Activated T-helper 2 cell treated with anti-CD3 and anti-CD28 coated beads, Interferon-gamma antibody, Interleukin-2, Interleukin-4, amounts not matched to agents 10 μg/mL and 5 μg/mL and 100 μg/mL, durations not matched to agents 14 hours and 24 hours and 36 hours (primary cell): ENCODE data around the gene SPDL1. TPM values are rescaled to one million over a fixed set of nuclear protein-coding genes. Genes with fewer than 3 reads are reported as not detected.
A peak's percentile ranks its signal among the peaks of the same experiment; 100 is the strongest.
"Not testable (repeated sequence)": the region's sequence is repeated elsewhere in the genome, so short reads cannot be mapped to it uniquely, and the experiment has no call there.

ENCODE experiments used
- DNase-seq: peaks from one replicate; pipeline ENCODE4 v3.0.0; 2021; ENCODE audit warnings: low spot score
- H3K27ac Mint-ChIP-seq: one replicate; pipeline ENCODE4 v1.8.0; 2021; ENCODE audit warnings: mixed read lengths
- H3K27me3 Mint-ChIP-seq: one replicate; pipeline ENCODE4 v1.8.0; 2021; ENCODE audit warnings: low read depth, mixed read lengths
- H3K36me3 Mint-ChIP-seq: one replicate; pipeline ENCODE4 v1.8.0; 2021; ENCODE audit warnings: low read depth, mixed read lengths
- H3K4me1 Mint-ChIP-seq: one replicate; pipeline ENCODE4 v1.8.0; 2021; ENCODE audit warnings: low read depth, mixed read lengths
- H3K4me3 Mint-ChIP-seq: one replicate; pipeline ENCODE4 v1.8.0; 2021; ENCODE audit warnings: low read depth, mild to moderate bottlenecking, moderate library complexity, mixed read lengths
- H3K9me3 Mint-ChIP-seq: one replicate; pipeline ENCODE4 v1.8.0; 2021; ENCODE audit warnings: mixed read lengths
- intact Hi-C: fragments of 100-400 bp; cut with micrococcal nuclease; formaldehyde crosslinking; loops from one replicate; pipeline ENCODE4 v1.15.1; 2023
- total RNA-seq: library from RNA; stranded (reverse); gene quantifications from 2 replicates; pipeline ENCODE4 v1.2.3, GENCODE V29; 2022

Gene SPDL1
- total RNA-seq, 1 donor from 2014 or later: 35.1 TPM

DNA sequence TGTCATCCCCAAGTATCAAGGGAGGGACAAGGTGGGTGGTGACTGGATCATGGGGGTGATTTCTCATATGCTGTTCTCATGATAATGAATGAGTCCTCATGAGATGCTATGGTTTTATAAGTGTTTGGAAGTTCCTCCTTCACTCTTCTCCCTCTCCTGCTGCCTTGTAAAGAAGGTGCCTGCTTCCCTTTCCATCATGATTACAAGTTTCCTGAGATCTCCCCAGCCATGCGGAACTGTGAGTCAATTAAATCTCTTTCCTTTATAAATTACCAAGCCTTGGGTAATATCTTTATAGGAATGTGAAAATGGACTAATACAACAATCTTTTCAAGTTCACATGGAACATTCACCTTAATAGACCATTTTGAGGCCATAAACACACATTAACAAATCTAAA is 32.0 kb downstream of the SPDL1 start:
- H3K27ac Mint-ChIP-seq: no peak overlapping the region
- intact Hi-C loops: no loop called here
- H3K36me3 Mint-ChIP-seq: no peaks in the 10 kb centered on the region
- H3K9me3 Mint-ChIP-seq: peaks cover 12% of the 10 kb centered on the region
- no peak for DNase-seq
- peaks cover 50% of the 10 kb centered on the region for H3K27me3 Mint-ChIP-seq
- no peak overlapping the region for H3K4me3 Mint-ChIP-seq
- no peaks in the 10 kb centered on the region for H3K4me1 Mint-ChIP-seq

DNA sequence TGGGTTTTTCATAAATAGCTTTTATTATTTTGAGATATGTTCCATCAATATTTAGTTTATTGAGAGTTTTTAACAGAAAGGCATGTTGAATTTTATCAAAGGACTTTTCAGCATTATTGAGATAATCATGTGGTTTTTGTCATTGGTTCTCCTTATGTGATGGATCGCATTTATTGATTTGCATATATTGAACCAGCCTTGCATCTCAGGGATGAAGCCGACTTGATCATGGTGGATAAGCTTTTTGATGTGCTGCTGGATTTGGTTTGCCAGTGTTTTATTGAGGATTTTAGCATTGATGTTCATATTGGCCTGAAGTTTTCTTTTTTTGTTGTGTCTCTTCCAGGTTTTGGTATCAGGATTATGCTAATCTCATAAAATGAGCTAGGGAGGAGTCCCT is 40.7 kb downstream of the SPDL1 start:
- H3K4me1 Mint-ChIP-seq, H3K4me3 Mint-ChIP-seq, H3K36me3 Mint-ChIP-seq, intact Hi-C loops, H3K27ac Mint-ChIP-seq, DNase-seq: not testable (repeated sequence)
- H3K27me3 Mint-ChIP-seq: peaks cover 28% of the 10 kb centered on the region
- peaks cover 19% of the 10 kb centered on the region for H3K9me3 Mint-ChIP-seq

GRCh38 chr5:169626779-169627178 is 43.2 kb downstream of the SPDL1 start:
- Mint-ChIP-seq H3K27me3 (peaks cover 17% of the 10 kb centered on the region), H3K9me3 (peaks cover 19% of the 10 kb centered on the region), H3K27ac (no peak overlapping the region), H3K4me1 (peaks cover 11% of the 10 kb centered on the region), H3K4me3 (no peak overlapping the region), H3K36me3 (no peaks in the 10 kb centered on the region)
- no peak for DNase-seq
- intact Hi-C loops: no loop called here

- no peak for DNase-seq
- intact Hi-C loops: no loop called here
- peaks cover 19% of the 10 kb centered on the region for H3K9me3 Mint-ChIP-seq
- no peak overlapping the region for H3K4me3 Mint-ChIP-seq
- H3K27me3 Mint-ChIP-seq: peaks cover 16% of the 10 kb centered on the region
- H3K36me3 Mint-ChIP-seq: no peaks in the 10 kb centered on the region
- H3K27ac Mint-ChIP-seq: no peak overlapping the region
- H3K4me1 Mint-ChIP-seq: peaks cover 11% of the 10 kb centered on the region
Measured at GRCh38 chr5:169627551-169627950, 44.0 kb downstream of the SPDL1 start.

DNA sequence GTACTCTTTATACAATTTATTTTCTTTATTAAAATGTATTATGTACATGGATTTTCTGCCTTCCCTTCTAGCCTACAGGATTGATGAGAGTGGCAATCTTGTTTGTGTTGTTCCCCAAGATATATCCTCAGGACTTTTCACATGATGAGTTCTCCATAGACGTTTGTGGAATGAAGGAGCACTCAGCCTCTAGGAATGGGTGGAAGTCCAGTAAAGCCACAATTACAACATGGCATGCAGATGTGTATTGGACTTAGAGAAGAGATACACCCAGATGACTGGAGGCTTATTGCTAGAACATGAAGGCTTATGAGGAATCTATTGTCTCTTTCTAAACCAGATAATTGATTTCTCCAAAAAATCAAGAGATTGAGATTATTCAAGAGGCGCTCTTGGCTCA is 45.3 kb downstream of the SPDL1 start:
- intact Hi-C loops: no loop called here
- peaks cover 11% of the 10 kb centered on the region for H3K27me3 Mint-ChIP-seq
- peaks cover 9% of the 10 kb centered on the region for H3K4me1 Mint-ChIP-seq
- no peak overlapping the region for H3K4me3 Mint-ChIP-seq
- no peak overlapping the region for H3K27ac Mint-ChIP-seq
- DNase-seq: no peak
- peaks cover 14% of the 10 kb centered on the region for H3K9me3 Mint-ChIP-seq
- H3K36me3 Mint-ChIP-seq: peaks cover under 1% of the 10 kb centered on the region

GRCh38 chr5:169629847-169630548 is 46.4 kb downstream of the SPDL1 start:
- intact Hi-C loops: no loop called here
- Mint-ChIP-seq H3K9me3 (peaks cover 13% of the 10 kb centered on the region), H3K36me3 (peaks cover 7% of the 10 kb centered on the region), H3K27me3 (peaks cover 8% of the 10 kb centered on the region), H3K27ac (peak overlapping the region; percentile 46), H3K4me3 (no peak overlapping the region), H3K4me1 (peaks cover 7% of the 10 kb centered on the region)
- DNase-seq: no peak

GRCh38 chr5:169631360-169631759 is 47.8 kb downstream of the SPDL1 start:
- DNase-seq: no peak
- no peak overlapping the region for H3K4me3 Mint-ChIP-seq
- H3K36me3 Mint-ChIP-seq: peaks cover 7% of the 10 kb centered on the region
- H3K9me3 Mint-ChIP-seq: peaks cover 11% of the 10 kb centered on the region
- intact Hi-C loops: no loop called here
- peaks cover 2% of the 10 kb centered on the region for H3K27me3 Mint-ChIP-seq
- peaks cover 7% of the 10 kb centered on the region for H3K4me1 Mint-ChIP-seq
- H3K27ac Mint-ChIP-seq: no peak overlapping the region

- Mint-ChIP-seq H3K9me3 (peaks cover 11% of the 10 kb centered on the region), H3K4me1 (peaks cover 13% of the 10 kb centered on the region), H3K27me3 (peaks cover 2% of the 10 kb centered on the region), H3K27ac (no peak overlapping the region), H3K4me3 (no peak overlapping the region), H3K36me3 (peaks cover 9% of the 10 kb centered on the region)
- intact Hi-C loops: no loop called here
- DNase-seq: no peak
Measured at GRCh38 chr5:169632946-169633345, 49.4 kb downstream of the SPDL1 start.

DNA sequence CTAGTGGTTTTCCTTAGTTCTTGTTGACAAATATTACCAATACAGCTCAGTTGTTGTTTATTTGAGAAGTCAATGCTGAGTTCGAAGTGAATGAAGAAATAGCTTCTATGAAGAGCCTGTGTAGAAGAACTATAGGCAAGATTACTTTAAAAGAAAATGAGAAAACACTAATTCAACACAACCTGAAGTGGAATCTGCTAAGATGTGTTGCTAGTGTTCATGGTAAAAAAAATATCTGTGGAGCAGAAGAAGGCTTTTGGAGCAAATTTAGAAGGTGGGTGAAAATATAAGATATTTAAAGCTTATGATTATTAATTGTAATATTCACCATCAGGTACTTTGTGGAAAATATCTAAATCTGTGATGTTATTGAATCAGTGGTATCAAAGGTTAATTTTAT is 51.0 kb downstream of the SPDL1 start:
- Mint-ChIP-seq H3K4me1 (peaks cover 28% of the 10 kb centered on the region), H3K9me3 (peaks cover 28% of the 10 kb centered on the region), H3K4me3 (no peak overlapping the region), H3K27ac (no peak overlapping the region), H3K36me3 (peaks cover 25% of the 10 kb centered on the region), H3K27me3 (peaks cover 2% of the 10 kb centered on the region)
- intact Hi-C loops: loop anchor here (5.0 kb wide), 1 partner anchor 38 kb away; no protein-coding TSS in a partner anchor
- no peak for DNase-seq

GRCh38 chr5:169635936-169636335 is 52.4 kb downstream of the SPDL1 start:
- no peak for DNase-seq
- H3K27ac Mint-ChIP-seq: no peak overlapping the region
- intact Hi-C loops: loop anchor here (5.0 kb wide), 1 partner anchor 36 kb away; no protein-coding TSS in a partner anchor
- H3K36me3 Mint-ChIP-seq: peaks cover 39% of the 10 kb centered on the region
- H3K9me3 Mint-ChIP-seq: peaks cover 30% of the 10 kb centered on the region
- H3K4me1 Mint-ChIP-seq: peaks cover 30% of the 10 kb centered on the region
- peak overlapping the region; percentile 89 for H3K4me3 Mint-ChIP-seq
- H3K27me3 Mint-ChIP-seq: peaks cover 2% of the 10 kb centered on the region

DNA sequence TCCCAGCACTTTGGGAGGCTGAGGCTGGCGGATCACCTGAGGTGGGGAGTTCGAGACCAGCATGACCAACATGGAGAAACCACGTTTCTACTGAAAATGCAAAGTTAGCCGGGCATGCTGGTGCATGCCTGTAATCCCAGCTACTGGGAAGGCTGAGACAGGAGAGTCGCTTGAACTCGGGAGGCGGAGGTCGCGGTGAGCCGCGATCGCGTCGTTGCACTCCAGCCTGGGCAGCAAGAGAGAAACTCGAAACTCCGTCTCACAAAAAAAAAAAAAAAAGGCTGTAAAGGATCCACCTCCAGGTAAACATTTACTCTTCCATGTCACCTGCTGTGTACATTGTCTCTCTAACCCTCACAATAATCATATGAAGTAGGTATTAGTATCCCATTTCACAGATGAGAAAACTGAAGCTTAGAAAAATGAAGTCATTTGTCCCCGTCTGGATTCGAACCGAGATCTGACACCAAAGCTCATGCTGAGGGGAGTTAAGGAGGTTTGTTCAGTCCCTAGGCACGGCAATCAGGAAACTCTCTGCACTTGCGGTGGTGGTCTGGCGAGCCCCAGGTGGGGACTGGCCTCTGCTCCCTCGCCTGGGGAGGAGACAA is 53.0 kb downstream of the SPDL1 start:
- peaks cover 45% of the 10 kb centered on the region for H3K36me3 Mint-ChIP-seq
- DNase-seq: no peak
- peaks cover 2% of the 10 kb centered on the region for H3K27me3 Mint-ChIP-seq
- peaks cover 35% of the 10 kb centered on the region for H3K4me1 Mint-ChIP-seq
- H3K9me3 Mint-ChIP-seq: peaks cover 30% of the 10 kb centered on the region
- H3K4me3 Mint-ChIP-seq: peak overlapping the region; percentile 89
- intact Hi-C loops: loop anchor here (1.0 to 5.0 kb wide), 3 partner anchors 13 to 53 kb away; partner anchors contain the start of gene SPDL1
- peak overlapping the region; percentile 91 for H3K27ac Mint-ChIP-seq

- peaks cover 40% of the 10 kb centered on the region for H3K4me1 Mint-ChIP-seq
- peaks cover 2% of the 10 kb centered on the region for H3K27me3 Mint-ChIP-seq
- peak within 1 kb of the TSS; percentile 89 for H3K4me3 Mint-ChIP-seq
- peak; percentile 69 for DNase-seq
- H3K27ac Mint-ChIP-seq: peak within 1 kb of the TSS; percentile 91
- peaks cover 30% of the 10 kb centered on the region for H3K9me3 Mint-ChIP-seq
- H3K36me3 Mint-ChIP-seq: peaks cover 47% of the 10 kb centered on the region
- intact Hi-C loops: loop anchor here (1.0 to 5.0 kb wide), 3 partner anchors 12 to 54 kb away; partner anchors contain the start of gene SPDL1
Measured at GRCh38 chr5:169637085-169637548, 53.5 kb downstream of the SPDL1 start, which contains the start of gene DOCK2. TSS of gene DOCK2 (plus strand) at chr5:169637275. CDS start at chr5:169637327, 52 bp downstream.
